MV-4-11 (cell line): ENCODE data around the gene AKAP13.
A peak's percentile ranks its signal among the peaks of the same experiment; 100 is the strongest.

ENCODE experiments used
- DNase-seq: peaks from one replicate; lab custom pipeline; 2025; lab: John Stamatoyannopoulos, UW

Gene AKAP13

DNA sequence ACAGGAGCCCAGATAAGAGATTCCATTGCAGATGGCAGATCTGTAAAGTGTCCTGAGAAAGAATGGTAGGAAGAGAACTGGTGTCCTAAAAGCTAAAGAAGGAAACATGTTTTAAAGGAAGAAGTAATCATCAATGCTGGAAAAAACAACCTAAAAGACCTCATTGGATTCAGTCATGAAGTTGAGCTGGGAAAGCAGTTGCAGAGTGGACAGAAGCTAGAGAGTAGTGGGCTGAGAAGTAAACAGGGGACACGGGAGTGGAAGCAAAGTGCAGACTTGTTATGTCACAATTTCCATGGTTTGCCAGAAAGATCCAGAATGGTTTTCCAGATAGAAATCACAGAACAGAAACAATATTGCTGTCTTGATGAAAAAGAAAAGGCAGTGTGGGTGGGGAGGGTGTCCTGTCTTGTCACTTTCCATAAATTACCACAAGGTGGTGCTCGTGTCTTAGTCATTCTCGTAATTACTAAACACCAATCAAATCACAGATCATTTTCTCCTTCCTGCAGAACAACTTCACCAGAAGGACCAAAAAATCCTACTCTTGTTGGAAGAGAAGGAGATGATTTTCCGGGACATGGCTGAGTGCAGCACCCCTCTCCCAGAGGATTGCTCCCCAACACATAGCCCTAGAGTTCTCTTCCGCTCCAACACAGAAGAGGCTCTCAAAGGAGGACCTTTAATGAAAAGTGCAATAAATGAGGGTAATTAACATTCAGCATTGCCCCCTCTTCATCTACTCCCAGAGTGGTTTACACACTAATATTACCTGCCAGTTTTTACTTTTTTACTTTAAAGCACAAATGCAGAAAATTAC is 349.8 kb downstream of the AKAP13 start:
- peak; percentile 63 for DNase-seq

GRCh38 chr15:85733416-85733815 is 353.0 kb downstream of the AKAP13 start:
- no peak for DNase-seq

DNA sequence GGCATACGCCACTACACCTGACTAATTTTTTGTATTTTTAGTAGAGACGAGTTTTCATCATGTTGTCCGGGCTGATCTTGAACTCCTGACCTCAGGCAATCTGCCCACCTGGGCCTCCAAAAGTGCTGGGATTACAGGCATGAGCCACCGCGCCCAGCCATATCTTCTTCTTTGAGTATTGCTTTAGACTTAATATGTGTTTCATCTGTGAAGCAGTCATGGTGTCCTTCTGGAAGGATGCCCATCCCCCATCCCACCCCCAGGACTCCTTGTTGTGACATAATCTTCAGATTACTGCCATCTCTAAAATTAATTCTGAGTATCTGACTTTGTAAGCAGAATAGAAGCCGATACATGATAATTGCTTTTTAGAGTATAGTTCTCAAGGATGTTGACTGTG is 356.7 kb downstream of the AKAP13 start:
- no peak for DNase-seq

- DNase-seq, result no peak
Observed at GRCh38 chr15:85741021-85741421, 360.6 kb downstream of the AKAP13 start.

GRCh38 chr15:85741662-85742061 is 361.3 kb downstream of the AKAP13 start:
- DNase-seq, result no peak

DNA sequence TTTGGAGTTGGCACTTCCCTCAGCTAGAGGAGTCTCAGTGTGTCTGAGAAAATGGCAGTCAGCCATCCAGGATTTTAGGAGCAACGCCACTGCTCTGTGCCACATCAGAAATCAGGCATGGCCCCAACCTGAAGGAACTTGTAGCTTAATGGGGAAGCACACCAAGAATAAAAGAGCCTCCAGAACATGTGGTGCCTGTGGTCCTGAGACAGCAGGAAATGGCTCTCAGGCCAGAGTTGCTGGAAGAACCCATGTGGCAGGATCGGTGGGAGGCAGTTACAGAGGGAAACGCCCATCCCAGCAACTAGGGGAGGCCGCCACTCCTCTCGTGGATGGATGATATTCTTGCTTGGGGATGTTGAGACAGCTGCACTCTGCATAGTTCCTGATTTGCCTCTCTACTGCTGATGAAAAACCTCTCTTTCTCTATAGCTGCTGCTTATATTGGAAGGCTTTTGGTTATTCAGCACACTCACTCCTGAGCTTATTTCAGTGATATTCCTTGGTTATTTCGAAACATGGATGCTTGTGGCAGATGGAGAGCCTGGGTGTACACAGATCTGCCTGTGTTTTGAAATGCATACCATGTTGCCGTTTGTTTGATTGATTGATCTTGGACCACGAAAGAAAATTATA is 361.9 kb downstream of the AKAP13 start:
- peak; percentile 71 for DNase-seq

GRCh38 chr15:85743392-85744055 is 363.1 kb downstream of the AKAP13 start:
- DNase-seq, result peak; percentile 66

DNA sequence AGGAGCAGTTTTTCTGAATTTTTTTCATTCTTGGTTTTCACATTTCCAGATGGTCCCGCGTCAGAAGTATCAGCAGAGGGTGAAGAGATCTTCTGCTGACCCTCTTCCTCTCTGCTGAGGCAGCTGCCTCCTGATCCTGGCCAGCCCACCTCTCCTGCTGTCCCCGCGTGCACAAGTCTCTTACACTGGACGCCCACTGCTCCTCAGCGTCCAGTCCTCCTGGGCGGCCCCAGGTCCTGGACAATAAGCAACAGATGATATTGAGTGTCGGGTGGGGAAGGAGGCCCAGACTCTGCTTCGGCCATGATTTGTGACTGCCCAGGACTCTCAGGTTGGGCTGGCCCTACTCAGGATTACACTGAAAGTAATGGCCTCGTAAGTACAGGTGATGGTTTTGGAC is 364.2 kb downstream of the AKAP13 start:
- no peak for DNase-seq

DNA sequence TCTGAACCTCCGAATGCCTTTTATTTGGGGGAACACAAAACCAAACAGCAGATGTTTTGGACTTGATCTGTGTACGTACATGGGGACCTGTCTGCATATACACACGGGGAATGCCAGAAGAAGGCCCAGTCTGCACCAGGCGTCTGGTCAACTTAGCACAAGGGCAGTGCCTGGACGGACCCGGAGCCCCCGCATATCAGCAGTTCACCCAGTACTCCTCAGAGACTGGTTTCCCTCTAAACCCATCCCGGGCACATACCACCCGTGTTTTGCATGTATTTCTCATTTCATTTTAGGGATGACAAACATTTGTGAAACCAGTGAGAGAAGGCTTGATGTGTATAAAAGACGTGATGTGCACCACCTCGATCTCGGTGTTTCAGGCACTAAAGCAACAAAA is 364.6 kb downstream of the AKAP13 start:
- no peak for DNase-seq

DNA sequence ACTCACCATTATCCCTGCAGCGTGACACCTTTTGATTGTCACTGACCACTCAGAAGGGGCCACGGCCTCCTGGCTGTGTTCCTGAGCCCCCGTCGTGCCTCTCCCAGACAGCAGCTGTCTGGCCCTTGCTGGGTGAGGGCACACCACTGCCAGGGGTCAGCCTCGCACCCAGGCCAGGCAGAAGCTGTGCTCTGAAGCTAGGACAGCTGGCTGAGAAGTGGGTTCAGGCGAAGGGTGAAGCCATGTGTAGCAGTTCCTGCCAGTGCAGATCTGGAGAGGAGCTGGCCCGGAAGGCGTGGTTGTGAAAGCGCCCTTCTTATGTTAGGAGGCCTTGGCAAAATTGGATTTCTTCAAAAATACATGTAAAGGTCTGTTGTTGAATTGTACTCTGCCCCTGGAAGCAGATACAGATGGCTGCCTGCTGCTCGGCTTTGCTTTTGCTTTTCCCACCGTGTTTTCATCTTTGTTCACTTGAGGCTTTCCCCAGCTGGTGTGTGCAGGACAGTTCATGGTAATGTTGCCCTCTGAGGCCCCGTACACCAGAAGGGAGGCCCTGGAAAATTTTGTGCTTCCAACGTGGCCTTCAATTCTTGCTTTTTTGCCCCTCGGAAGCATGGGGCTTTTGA is 365.2 kb downstream of the AKAP13 start:
- DNase-seq, result no peak

DNA sequence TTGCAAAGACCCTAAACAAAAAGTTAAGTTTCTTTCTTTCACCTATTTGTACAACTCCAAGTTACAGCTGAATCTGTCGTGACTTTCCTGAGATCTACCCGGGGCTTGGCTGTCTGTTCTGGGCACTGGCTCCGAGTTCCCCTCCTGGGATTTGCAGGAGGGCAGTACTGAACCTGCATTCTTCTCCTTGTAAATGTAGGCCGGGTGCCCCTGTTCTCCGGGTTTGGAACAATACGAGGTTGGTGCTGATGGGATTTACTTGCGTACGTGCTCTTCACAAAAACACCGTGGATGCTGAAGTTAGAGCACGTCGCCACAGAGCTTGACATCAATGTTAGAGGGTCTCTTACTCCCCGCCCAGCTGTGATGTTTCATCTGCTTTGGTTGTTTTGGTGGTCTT is 366.2 kb downstream of the AKAP13 start:
- DNase-seq, result no peak

DNA sequence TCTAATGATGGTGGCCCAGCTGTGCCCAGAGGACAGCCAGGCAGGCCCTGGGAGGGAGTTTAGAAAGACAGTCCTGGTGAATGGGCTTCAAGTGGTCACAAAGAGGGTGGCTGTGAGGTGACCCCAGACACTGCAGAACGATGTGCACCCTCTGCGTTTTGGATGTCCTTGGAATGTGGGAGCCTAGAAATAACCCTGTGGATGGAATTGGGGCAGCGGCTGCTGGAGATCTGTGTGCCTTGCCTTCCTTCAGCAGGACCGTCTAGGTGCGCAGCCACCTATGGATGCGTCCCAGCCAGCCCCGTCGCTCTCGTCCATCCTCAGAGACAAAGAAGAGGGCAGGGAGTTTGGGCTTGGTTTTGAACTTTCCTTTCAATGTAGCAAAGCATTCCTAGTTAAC is 367.8 kb downstream of the AKAP13 start:
- no peak for DNase-seq

DNA sequence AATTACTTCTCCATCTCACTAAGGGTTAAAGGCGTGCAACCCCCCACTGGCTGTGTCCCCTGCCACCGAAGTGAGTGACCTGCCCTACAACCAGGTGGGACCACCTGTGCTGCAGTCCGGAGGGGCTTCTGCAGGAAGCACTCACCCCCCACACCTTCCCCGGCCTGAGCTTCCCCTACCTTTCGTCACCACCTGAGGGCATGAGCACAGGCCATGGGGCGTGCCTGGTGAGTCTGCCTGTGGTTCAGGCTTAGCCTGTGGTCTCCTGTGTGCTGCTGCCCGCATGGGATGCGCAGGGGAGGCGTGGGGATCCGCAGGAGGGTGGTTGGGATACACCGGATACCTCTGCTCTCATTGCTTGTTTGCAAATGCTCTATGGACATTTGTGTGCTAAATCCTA is 368.3 kb downstream of the AKAP13 start:
- DNase-seq, result no peak

GRCh38 chr15:85749261-85750151 is 369.1 kb downstream of the AKAP13 start:
- DNase-seq, result peak; percentile 63

GRCh38 chr15:85750319-85751290 is 370.2 kb downstream of the AKAP13 start:
- DNase-seq, result no peak

GRCh38 chr15:85751291-85752123 is 371.1 kb downstream of the AKAP13 start:
- DNase-seq, result no peak

- no peak for DNase-seq
Observed at GRCh38 chr15:85752124-85752475, 371.7 kb downstream of the AKAP13 start.

GRCh38 chr15:85752491-85752961 is 372.1 kb downstream of the AKAP13 start:
- DNase-seq, result no peak

- DNase-seq, result no peak
Observed at GRCh38 chr15:85753261-85753660, 372.9 kb downstream of the AKAP13 start.
